Subcutaneous adipose tissue (tissue), 4 donors: ENCODE data around the gene IFI30. TPM values are rescaled to one million over a fixed set of nuclear protein-coding genes. Genes with fewer than 3 reads are reported as not detected.

ENCODE experiments used
- CTCF ChIP-seq: fragments of 450-650 bp; IDR thresholded peaks from one replicate; pipeline ENCODE4 v1.5.1; 2016; ENCODE audit warnings: low read depth, mild to moderate bottlenecking, control low read depth, antibody characterized with exemption, moderate library complexity
- total RNA-seq, 4 donors: library from RNA; depleted of rRNA; stranded (reverse); fragments of >200 nt; gene quantifications; one replicate each; pipeline ENCODE4 v1.1.0, GENCODE V29; 2016

IFI30 gene
- total RNA-seq, 4 donors from 2014 or later: 47.8 to 934 (median 110) TPM

DNA sequence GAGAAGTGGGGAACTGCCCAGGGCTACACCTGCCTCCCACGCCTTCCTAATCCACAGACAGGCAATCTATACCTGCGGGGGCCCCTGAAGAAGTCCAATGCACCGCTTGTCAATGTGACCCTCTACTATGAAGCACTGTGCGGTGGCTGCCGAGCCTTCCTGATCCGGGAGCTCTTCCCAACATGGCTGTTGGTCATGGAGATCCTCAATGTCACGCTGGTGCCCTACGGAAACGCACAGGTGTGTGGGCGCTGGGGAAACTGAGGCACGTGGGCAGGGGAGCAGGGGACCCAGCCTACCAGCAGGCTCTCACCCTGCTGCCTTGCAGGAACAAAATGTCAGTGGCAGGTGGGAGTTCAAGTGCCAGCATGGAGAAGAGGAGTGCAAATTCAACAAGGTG is 1.4 kb downstream of the IFI30 start:
- no peak for TF ChIP-seq CTCF

- TF ChIP-seq CTCF: no peak
Measured at GRCh38 chr19:18176367-18177310, 3.0 kb downstream of the IFI30 start.

GRCh38 chr19:18179957-18180356 is 6.3 kb downstream of the IFI30 start:
- TF ChIP-seq CTCF: no peak

DNA sequence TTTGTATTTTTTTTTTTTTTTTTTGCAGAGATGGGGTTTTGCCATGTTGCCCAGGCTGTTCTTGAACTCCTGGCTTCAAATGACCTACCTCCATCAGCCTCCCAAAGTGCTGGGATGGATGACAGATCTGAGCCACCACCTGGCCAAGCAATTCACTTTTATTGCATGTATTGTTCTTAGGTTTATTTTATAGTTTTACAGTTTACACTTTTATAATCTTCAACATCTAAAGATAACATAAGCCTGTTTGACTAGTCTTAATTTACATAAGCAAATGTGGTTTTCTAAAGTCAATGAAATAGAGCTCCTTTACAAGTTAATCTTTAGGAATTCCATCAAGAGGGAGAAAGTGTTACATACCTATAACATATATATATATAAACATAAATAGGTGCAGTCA is 9.9 kb downstream of the IFI30 start:
- no peak for TF ChIP-seq CTCF

- no peak for TF ChIP-seq CTCF
Measured at GRCh38 chr19:18185538-18185937, 11.9 kb downstream of the IFI30 start.

GRCh38 chr19:18190278-18190677 is 16.7 kb downstream of the IFI30 start:
- TF ChIP-seq CTCF: no peak

DNA sequence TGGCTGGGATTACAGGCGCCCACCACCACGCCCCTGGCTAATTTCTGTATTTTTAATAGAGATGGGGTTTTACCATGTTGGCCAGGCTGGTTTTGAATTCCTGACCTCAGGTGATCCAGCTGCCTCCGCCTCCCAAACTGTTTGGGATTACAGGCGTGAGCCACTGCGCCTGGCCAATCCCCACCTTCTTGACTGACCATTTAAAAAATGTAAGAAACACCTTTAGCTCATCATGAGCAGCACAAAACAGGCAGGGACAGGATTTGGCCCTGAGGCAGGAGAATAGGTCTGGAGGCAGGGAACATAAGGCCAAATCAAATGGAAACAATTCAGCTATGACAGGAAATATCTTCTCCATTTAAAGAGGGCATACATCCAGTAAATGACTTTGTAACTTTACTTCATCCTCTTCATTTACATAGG is 18.0 kb downstream of the IFI30 start:
- TF ChIP-seq CTCF: no peak
